Astrocyte of the spinal cord (primary cell): Measurements from ENCODE around the gene MMP12.
A peak's percentile ranks its signal among the peaks of the same experiment; 100 is the strongest.

Source experiments
- DNase-seq: peaks from one replicate; pipeline ENCODE4 v3.0.0; 2011; ENCODE audit warnings: low read depth, low spot score
- H3K4me3 ChIP-seq: 2 replicates; pipeline ENCODE4 v1.5.1; 2011; ENCODE audit warnings: low read depth, mild to moderate bottlenecking, low read length, moderate library complexity
- CTCF ChIP-seq: IDR thresholded peaks from 2 replicates; pipeline ENCODE4 v1.5.1; 2012; ENCODE audit warnings: low read depth, mild to moderate bottlenecking, low read length, inconsistent platforms
- in situ Hi-C: cut with HindIII; loops from 2 replicates; pipeline ENCODE4 v1.10.0; 2017; ENCODE audit warnings: low sequenced_read_pairs

MMP12 gene

DNA sequence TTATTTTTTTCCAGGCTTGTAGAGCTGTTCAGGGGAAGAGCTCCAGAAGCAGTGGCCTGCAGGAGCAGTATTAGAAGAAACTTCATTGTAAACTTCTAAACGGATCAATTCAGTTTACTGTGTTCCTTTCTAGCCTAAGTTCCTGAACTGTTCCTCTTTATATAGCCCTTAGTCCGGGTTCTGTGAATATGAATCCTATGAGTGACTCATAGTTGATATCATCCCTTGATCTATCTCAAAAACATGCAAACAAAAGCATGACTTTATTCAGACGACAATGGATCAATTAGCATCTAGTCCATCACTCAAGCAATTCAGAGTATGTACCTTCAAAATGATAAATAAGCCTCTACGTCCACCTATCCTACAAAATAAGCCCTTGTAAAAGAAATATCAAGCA, at the start of gene MMP12:
Gene MMP12, minus strand, starts transcription at position 131 of the 400 bp plus-strand sequence. Its CDS starts 45 bp downstream, at position 86.
- in situ Hi-C loops: no loop called here
- no peak for DNase-seq
- no peak within 1 kb of the TSS for H3K4me3 ChIP-seq
- TF ChIP-seq CTCF: no peak

GRCh38 chr11:102921587-102922220, 46.9 kb upstream of the MMP12 start:
- in situ Hi-C loops: no loop called here
- TF ChIP-seq CTCF: no peak
- no peak overlapping the region for H3K4me3 ChIP-seq
- no peak for DNase-seq

- in situ Hi-C loops: no loop called here
- no peak for TF ChIP-seq CTCF
- no peak overlapping the region for H3K4me3 ChIP-seq
- no peak for DNase-seq
Observed at GRCh38 chr11:102920118-102920684, 45.4 kb upstream of the MMP12 start.

GRCh38 chr11:102915044-102915375, 40.2 kb upstream of the MMP12 start:
- in situ Hi-C loops: no loop called here
- no peak overlapping the region for H3K4me3 ChIP-seq
- no peak for TF ChIP-seq CTCF
- DNase-seq: no peak

DNA sequence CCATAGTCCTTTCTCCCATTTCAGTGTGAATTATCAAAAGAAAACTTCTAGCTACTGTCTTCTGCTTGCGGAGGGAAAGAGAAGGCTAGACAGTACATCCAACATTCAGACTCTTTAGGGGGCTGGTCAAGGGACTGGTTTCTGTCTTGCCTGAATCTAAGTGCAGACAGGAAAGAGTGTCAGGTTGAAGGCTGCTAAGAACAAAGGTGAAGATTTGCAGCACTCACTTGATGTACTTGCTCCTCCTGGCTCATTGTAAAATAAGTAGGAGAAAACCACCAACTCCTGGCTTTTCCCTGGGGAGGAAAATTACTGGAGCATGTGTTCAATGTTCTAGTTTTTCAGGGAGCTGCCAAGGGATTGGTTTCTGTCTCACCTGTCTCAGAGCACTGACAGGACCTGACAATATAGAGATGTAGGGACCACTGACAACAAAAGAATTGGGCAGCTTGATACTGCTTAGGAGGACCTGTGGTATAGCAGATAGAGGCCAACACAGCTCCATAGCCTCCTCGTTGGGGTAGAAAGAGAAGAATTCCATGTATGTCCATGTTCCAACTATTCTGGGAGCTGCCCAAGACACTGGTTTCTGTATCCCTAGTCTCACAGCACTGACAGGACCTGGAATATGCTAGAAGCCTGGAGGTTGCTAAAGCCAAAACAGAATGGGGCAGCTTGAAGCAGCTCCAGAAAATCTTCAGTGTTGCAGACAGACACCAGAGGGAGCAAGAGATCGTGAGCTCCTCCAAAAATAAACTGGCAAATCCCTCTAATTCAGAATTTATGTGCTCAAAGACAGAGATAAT, 39.7 kb upstream of the MMP12 start:
- DNase-seq: peak; percentile 55
- no peak overlapping the region for H3K4me3 ChIP-seq
- TF ChIP-seq CTCF: peak; percentile 78
- in situ Hi-C loops: no loop called here

DNA sequence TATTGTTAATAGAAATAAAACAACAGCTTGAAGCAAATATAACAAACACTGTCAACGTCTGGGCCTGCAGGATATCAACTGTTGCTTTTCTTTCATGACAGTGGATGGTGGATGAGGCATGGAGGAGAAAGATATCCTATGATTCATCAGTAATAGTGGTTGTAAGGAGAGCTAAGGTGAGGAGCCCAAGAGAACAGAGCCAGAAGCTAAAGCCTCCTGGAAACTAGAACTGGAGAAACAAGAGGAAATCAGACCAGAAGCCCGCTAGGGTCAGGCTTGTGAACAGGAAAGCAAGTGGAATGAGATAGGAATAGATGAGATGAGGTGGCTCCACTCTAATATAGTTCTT, 37.7 kb upstream of the MMP12 start:
- in situ Hi-C loops: no loop called here
- TF ChIP-seq CTCF: no peak
- no peak overlapping the region for H3K4me3 ChIP-seq
- no peak for DNase-seq
